ENCODE measurements around the gene RPRML.

The RPRML gene

GRCh38 chr17:46976626-46977270 is 2.3 kb downstream of the RPRML start:
- TF ChIP-seq CTCF (IDR thresholded peaks at IDR 0.05; ENCODE audit: insufficient read depth, low read depth, low read length, missing control alignments), result no peak
- DNase-seq (ENCODE audit: low read depth), result no peak
- no peak overlapping the region for H3K4me3 ChIP-seq (ENCODE audit: low read depth, low read length)

- DNase-seq (ENCODE audit: low read depth), result no peak
- H3K4me3 ChIP-seq (ENCODE audit: low read depth, low read length), result no peak overlapping the region
- TF ChIP-seq CTCF (IDR thresholded peaks at IDR 0.05; ENCODE audit: insufficient read depth, low read depth, low read length, missing control alignments), result no peak
These were observed 3.8 kb downstream of the RPRML start for GRCh38 chr17:46975287-46975686.

GRCh38 chr17:46974086-46974485 is 5.0 kb downstream of the RPRML start:
- no peak for TF ChIP-seq CTCF (IDR thresholded peaks at IDR 0.05; ENCODE audit: insufficient read depth, low read depth, low read length, missing control alignments)
- H3K4me3 ChIP-seq (ENCODE audit: low read depth, low read length), result no peak overlapping the region
- DNase-seq (ENCODE audit: low read depth), result no peak

GRCh38 chr17:46972346-46972745 is 6.7 kb downstream of the RPRML start:
- no peak for TF ChIP-seq CTCF (IDR thresholded peaks at IDR 0.05; ENCODE audit: insufficient read depth, low read depth, low read length, missing control alignments)
- H3K4me3 ChIP-seq (ENCODE audit: low read depth, low read length), result no peak overlapping the region
- no peak for DNase-seq (ENCODE audit: low read depth)

GRCh38 chr17:46971647-46972300 is 7.3 kb downstream of the RPRML start:
- no peak for TF ChIP-seq CTCF (IDR thresholded peaks at IDR 0.05; ENCODE audit: insufficient read depth, low read depth, low read length, missing control alignments)
- no peak overlapping the region for H3K4me3 ChIP-seq (ENCODE audit: low read depth, low read length)
- no peak for DNase-seq (ENCODE audit: low read depth)

GRCh38 chr17:46968896-46969295 is 10.2 kb downstream of the RPRML start:
- DNase-seq (ENCODE audit: low read depth), result no peak
- no peak for TF ChIP-seq CTCF (IDR thresholded peaks at IDR 0.05; ENCODE audit: insufficient read depth, low read depth, low read length, missing control alignments)
- no peak overlapping the region for H3K4me3 ChIP-seq (ENCODE audit: low read depth, low read length)

Data from GM12865 (cell line).